ENCODE measurements around the gene GMDS.

DNA sequence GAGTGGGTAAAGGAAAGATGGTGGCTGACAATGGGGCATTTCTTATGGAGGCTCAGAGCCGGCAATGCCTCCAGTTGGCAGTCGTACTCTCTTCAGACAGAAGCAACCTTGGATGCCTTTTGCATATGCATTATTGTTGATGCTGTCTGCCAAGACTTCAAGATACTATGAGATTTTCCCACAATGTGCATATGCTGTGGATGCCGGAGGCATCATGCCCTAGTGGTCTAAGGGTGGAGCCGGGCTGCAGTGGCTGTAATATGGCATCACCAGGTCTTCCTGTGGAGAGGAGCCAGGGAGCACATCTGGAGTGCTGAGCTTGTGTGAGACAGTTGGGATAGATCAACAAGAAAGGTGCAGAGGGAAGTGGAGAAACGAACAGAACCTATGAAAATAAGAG, 530.8 kb downstream of the GMDS start:
- TF ChIP-seq, protein P1, sequence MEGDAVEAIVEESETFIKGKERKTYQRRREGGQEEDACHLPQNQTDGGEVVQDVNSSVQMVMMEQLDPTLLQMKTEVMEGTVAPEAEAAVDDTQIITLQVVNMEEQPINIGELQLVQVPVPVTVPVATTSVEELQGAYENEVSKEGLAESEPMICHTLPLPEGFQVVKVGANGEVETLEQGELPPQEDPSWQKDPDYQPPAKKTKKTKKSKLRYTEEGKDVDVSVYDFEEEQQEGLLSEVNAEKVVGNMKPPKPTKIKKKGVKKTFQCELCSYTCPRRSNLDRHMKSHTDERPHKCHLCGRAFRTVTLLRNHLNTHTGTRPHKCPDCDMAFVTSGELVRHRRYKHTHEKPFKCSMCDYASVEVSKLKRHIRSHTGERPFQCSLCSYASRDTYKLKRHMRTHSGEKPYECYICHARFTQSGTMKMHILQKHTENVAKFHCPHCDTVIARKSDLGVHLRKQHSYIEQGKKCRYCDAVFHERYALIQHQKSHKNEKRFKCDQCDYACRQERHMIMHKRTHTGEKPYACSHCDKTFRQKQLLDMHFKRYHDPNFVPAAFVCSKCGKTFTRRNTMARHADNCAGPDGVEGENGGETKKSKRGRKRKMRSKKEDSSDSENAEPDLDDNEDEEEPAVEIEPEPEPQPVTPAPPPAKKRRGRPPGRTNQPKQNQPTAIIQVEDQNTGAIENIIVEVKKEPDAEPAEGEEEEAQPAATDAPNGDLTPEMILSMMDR (IDR thresholded peaks at IDR 0.05; ENCODE audit: low read length) = no peak
- no peak for TF ChIP-seq EZH2 (optimal IDR thresholded peaks at IDR 0.05; ENCODE audit: low read depth, low read length)
